Endothelial cell of hepatic sinusoid (primary cell): ENCODE measurements around the gene CLDN9.
"Not testable (repeated sequence)": the region's sequence is repeated elsewhere in the genome, so short reads cannot be mapped to it uniquely, and the experiment has no call there.

Experiments
- in situ Hi-C: cut with HindIII; loops from 2 replicates; pipeline ENCODE4 v1.10.0; 2017; ENCODE audit warnings: low sequenced_read_pairs

Gene CLDN9

DNA sequence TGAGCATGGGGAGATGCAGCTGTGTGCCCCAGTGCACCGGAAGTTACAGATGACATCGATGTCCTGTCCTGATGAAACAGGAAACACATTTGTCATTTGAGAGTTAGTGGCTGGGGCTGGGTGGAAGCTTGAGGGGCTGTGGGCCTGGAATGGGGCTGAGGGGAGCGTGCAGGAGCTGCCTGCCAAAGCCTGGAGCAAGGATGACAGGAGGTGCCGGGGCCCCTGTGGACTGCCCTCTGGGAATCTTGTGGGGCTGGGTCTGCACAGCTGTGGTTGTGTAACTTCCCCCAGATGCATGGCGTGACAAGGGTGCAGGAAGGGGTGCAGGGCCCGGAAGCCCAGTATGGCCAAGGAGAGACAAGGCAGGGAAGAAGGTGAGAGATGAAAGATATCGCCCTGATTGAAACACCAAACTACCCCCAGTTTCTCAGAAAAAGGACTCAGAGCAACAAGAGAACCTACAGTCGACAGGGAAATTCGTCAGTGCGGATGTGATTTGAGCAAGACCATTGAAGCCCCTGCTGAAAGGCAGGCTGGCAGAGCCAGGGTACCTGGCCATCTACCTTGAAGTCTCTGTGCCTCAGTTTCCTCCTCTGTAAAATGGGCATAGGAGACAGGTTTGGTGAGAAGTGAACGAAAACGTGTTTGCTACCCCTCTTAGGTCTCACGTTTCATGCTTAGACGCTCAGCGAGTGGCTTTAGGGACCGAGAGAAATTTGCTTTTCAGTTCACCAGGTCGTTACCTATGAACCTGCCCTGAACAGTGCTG, 42.4 kb downstream of the CLDN9 start:
- in situ Hi-C loops: no loop called here

DNA sequence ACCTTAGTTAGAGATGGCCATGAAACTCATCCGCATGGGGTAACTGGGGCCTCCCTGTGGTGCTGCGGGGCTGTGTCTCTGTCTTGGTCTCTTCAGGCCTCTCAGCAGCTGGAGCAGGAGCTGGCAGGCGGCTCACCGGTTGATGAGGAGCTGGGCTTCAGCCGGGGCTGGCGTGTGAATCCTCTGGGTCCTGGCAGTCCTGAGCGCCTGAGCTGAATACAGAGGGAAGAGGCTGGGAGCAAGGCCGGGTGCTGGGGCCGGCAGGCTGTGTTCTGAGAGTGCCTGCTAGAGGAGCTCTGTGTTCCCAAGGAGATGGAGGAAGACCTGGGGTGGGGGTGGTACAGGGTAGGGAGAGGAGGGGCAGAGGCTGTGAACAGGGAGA, 43.0 kb downstream of the CLDN9 start:
- in situ Hi-C loops: not testable (repeated sequence)

DNA sequence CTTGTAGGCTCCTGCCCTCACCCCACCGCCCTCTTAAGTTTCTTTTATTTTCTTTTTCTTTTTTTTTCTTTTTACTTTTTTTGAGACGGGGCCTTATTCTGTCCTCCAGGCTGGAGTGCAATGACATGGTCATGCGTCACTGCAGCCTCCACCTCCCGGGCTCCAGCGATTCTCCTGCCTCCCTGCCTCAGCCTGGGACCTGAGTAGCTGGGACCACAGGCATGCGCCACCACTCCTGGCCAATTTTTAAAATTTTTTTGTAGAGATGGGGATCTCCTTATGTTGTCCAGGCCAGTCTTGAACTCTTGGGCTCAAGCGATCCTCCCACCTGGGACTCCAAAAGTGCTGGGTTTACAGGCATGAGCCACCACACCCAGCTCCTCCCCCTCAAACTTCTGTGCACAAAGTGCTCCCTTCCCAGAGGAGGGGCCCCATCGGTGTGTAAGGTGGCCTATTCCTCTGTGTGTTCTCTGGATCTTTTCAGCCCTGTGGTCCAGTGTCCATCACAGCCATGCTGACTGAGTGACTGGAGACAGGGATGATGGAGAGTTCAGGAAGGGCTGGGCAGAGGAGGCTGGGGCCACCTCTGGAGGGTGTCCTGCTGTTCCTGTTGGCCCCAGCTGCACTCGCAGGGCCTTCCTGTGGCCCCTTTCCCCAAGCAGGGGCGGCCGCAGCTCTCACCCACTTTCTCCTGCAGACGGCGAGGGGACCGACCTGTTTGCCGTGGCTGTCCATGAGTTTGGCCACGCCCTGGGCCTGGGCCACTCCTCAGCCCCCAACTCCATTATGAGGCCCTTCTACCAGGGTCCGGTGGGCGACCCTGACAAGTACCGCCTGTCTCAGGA, 43.8 kb downstream of the CLDN9 start:
- in situ Hi-C loops: no loop called here

DNA sequence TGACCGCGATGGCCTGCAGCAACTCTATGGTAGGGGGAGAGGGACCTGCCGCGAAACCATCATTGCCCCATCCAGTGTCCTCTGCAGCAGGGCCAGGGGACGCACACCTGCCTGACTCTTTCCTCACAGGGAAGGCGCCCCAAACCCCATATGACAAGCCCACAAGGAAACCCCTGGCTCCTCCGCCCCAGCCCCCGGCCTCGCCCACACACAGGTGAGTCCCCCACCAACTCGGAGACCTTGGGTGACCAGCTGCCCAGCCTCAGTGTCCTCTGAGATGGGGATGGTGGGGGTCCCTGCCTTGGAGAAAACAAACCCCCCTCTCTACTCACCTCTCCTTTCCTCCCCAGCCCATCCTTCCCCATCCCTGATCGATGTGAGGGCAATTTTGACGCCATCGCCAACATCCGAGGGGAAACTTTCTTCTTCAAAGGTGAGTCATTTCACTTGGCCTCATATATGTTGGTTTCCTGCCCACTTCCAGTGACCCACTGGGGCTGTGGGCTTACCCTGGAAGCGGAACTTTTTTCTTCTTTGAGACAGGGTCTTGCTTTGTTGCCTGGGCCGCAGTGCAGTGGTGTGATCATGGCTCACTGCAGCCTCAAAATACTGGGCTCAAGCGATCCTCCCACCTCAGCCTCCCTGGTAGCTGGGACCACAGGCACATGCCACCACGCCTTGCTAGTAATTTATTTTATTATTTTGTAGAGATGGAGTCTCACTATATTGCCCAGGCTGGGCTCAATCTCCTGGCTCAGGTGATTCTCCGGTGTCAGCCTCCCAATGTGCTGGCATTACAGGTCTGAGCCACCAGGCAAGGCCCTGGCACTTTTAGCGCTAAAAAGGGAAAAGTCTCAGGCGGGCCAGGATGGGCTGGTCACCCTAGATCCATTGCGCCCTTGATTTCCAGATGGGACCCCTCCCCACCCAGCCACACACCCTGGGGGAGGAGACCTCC, 44.7 kb downstream of the CLDN9 start:
- in situ Hi-C loops: no loop called here

DNA sequence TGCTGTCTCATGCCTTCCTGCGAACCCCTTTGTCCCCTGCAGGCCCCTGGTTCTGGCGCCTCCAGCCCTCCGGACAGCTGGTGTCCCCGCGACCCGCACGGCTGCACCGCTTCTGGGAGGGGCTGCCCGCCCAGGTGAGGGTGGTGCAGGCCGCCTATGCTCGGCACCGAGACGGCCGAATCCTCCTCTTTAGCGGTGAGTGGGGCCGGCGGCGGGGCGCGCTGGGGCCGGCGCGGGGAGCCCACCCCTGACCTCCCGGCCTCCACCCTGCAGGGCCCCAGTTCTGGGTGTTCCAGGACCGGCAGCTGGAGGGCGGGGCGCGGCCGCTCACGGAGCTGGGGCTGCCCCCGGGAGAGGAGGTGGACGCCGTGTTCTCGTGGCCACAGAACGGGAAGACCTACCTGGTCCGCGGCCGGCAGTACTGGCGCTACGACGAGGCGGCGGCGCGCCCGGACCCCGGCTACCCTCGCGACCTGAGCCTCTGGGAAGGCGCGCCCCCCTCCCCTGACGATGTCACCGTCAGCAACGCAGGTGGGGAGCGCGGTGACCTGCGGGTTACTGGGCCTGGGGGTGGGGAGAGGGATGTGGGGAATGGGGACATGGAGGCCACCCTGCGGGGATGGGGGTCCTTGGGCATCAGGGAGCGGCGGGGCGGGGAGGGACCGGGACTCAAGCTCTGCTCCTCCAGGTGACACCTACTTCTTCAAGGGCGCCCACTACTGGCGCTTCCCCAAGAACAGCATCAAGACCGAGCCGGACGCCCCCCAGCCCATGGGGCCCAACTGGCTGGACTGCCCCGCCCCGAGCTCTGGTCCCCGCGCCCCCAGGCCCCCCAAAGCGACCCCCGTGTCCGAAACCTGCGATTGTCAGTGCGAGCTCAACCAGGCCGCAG, 45.7 kb downstream of the CLDN9 start:
- in situ Hi-C loops: no loop called here

DNA sequence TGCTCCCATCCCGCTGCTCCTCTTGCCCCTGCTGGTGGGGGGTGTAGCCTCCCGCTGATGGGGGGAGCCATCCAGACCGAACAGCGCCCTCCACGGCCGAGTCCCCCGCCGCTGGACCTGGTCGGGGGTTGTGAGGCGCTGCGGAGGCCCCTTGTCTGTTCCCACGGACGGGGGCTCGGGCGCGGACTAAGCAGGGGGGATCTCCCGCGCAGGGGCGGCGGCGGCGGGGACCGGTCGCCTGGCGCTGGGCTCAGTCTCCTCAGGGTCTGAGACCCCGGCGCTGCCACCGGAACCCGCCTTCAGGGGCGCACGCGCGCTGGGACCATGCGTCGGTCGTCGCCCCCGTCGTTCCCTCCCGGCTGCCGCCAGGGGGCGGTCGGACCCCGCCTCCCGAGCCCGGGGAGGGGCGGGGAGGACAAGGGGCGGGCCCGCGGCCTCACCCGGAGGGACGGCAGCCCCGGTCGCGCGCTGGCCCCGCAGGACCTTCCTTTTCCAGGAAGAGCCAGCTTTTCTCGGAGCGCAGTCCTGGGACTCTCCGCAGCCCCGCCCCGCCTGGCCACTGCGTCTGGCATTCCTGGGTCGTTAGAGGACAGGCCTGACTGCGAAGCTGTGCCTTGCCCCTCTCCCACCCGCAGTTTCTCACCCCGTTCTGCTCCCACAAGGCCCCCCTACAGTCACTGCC, 46.5 kb downstream of the CLDN9 start:
- in situ Hi-C loops: no loop called here

DNA sequence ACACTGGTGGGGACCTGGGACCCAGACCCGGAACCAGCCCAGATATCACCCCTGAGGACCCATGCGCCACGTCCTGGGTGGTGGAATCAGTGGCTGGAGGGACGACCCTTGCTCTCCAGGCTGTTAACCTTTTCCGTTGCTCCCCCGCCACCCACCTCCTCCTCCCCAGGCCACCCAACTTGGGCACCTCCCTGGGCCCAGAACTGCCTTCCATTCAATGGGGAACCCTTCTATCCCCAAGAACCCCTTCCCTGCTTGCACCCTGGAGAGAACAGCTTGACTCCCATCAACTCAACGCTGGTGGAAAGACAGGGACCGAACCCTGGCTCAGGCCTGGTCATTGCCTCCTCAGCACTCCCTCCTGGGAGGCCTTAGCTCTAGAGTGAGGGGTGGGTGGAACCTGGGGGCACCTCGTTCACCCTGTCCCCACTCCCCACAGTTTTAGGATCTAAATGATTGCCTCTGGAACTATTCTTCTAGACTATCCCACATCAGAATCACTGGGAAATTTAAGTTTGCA, 47.1 kb downstream of the CLDN9 start:
- in situ Hi-C loops: no loop called here

DNA sequence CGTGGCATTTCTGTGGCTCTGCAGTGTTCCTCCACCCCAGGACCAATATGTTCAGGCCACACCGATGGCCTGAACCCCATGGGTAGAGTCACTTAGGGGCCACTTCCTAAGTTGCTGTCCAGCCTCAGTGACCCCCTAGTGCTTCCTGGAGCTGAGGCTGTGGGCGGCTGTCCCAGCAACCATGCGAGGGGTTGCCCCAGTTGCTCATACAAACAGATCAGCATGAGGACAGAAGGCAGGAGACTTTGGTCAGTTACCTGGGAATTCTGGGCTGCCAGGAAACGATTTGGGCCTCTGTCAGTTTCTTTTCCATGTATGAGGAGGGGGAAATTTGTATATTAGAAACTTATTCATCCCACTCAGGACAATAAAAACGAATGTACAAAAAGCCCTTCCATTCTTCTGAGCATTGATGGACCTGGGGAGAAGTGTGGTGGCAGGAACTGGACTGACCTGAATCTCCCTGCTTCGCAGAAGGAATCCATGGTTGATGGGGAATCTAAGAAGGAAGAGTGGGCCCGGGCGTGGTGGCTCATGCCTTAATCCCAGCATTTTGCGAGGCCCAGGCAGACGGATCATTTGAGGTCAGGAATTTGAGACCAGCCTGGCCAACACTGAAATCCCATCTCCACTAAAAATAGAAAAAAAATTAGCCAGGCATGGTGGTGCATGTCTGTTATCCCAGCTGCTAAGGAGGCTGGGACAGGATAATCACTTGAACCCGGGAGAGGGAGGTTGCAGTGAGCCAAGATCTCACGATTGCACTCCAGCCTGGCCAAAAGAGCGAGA, 47.8 kb downstream of the CLDN9 start:
- in situ Hi-C loops: no loop called here

DNA sequence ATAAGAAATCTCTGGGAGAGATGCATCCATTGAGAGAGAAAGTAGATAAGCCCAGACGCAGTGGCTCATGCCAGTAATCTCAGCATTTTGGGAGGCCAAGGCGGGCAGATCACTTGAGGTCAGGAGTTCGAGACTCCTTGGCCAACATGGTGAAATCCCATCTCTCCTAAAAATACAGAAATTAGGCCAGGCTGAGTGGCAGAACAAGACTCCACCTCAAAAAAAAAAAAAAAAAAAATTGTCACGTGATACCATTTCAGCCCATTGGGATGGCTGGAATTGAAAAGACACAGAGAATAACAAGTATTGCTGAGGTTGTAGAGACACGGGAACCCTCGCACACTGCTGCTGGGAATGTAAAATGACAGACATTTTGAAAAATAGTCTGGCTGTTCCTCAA, 49.8 kb downstream of the CLDN9 start:
- in situ Hi-C loops: no loop called here

DNA sequence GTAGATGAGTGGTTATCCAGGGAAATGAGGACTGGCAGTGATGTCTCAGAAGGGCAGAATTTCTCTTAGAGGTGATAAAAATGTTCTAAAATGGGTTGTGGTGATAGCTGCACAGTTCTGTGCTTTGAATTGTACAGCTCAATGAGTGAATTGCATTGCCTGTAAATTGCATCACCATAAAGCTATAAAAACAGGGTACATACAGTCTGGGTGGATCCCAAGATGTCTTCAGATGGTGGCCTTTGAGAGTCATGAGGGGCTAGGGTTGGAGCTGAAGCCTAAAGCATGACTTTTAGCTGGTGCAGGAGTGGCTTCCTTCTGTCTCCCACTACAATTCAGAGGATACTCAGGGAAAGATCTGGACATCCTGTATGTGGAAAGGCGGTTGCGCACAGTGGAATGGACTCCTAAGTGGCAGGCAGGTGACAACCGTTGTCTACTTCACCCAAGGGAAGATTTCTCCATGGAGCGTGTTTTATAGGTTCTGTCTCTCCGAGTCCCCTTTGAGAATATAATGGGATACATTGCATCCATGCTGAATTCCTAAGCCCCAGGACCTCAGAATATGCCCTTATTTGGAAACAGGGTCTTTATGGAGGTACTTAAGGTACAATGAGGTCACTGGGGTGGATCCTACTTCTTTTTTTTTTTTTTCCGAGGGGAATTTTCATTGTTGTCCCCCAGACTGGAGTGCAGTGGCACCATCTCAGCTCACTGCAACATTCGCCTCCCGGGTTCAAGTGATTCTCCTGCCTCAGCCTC, 51.1 kb downstream of the CLDN9 start:
- in situ Hi-C loops: no loop called here
